Subcutaneous adipose tissue (tissue), 4 donors: ENCODE data around the gene IFT43. TPM values are rescaled to one million over a fixed set of nuclear protein-coding genes. Genes with fewer than 3 reads are reported as not detected.

Experiments
- CTCF ChIP-seq: fragments of 450-650 bp; IDR thresholded peaks from one replicate; pipeline ENCODE4 v1.5.1; 2016; ENCODE audit warnings: low read depth, mild to moderate bottlenecking, control low read depth, antibody characterized with exemption, moderate library complexity
- total RNA-seq, 4 donors: library from RNA; depleted of rRNA; stranded (reverse); fragments of >200 nt; gene quantifications; one replicate each; pipeline ENCODE4 v1.1.0, GENCODE V29; 2016

IFT43 gene
- total RNA-seq, 4 donors from 2014 or later, result 25.3 to 38.2 (median 28.9) TPM

GRCh38 chr14:75971509-75971908 is 14.1 kb upstream of the IFT43 start:
- no peak for TF ChIP-seq CTCF

- TF ChIP-seq CTCF, result no peak
Measured at GRCh38 chr14:75972801-75973421, 12.7 kb upstream of the IFT43 start.

GRCh38 chr14:75976826-75977581 is 8.6 kb upstream of the IFT43 start:
- no peak for TF ChIP-seq CTCF

- no peak for TF ChIP-seq CTCF
Measured at GRCh38 chr14:75977582-75977943, 8.0 kb upstream of the IFT43 start.

- no peak for TF ChIP-seq CTCF
Measured at GRCh38 chr14:75978249-75978731, 7.3 kb upstream of the IFT43 start.

- TF ChIP-seq CTCF, result no peak
Measured at GRCh38 chr14:75979071-75979571, 6.4 kb upstream of the IFT43 start.
